Stimulated activated CD4-positive, alpha-beta T cell treated with anti-CD3 and anti-CD28 coated beads, Interleukin-4, amount 100 ng/mL, for 4 hours (primary cell): ENCODE results near the gene TRNP1.
A peak's percentile ranks its signal among the peaks of the same experiment; 100 is the strongest.
"Not testable (repeated sequence)": the region's sequence is repeated elsewhere in the genome, so short reads cannot be mapped to it uniquely, and the experiment has no call there.

Experiments used
- DNase-seq, 2 experiments: peaks; one replicate each; pipeline ENCODE4 v3.0.0-alpha.2; 2020

The TRNP1 gene

GRCh38 chr1:26976621-26977510 lies 16.6 kb upstream of the TRNP1 start:
- no peak for DNase-seq

DNA sequence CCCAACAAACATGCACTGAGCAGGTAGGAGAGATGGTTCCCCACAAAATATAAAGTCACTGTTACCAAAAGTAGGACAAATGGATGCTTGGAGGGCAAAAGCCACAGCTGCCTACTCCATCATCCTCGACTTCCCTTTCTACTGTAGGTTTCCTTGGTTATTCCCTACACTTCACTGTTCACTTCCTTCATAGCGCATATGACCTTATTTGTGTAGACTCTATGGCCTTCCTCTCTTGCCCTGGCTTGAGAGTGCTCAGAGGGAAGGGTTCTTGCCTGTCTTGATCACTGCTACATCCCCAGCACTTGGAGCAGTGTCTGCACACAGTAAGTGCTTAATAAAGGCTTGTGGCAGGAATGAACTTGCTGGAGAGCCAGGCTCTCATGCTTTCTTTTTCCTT lies 14.6 kb upstream of the TRNP1 start:
- no peak for DNase-seq

DNA sequence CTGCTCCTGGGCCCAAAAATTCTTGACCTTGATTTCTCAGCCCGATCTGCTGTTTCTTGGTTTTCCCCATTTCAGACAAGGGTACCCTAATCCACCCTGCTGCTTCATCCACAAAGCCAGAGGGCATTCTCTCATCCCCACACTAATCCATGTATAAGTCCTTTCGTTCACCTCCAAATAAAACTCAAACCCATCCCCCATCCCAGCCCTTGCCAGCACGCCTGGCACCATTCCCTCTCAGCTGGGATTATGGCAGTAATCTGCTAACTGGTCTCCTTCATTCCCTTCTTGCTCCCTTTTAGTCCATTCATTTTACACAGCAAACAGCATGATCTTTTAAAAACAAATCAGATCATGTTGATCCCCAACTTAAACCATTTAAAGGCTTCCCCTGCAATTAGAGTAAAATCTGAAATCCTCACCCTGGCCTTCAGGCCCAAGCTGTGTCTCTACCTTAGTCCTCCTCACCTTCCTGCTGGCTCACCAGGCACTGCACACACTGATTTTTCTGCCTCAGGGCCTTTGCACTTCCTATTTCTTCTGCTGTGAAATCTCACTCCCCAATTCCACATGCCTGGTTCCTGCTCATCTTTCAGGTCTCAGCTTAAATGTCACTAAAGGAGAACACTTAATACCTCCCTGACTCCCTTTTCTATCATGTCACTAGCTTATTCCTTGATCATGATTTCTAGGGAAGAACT lies 12.2 kb upstream of the TRNP1 start:
- no peak for DNase-seq

DNA sequence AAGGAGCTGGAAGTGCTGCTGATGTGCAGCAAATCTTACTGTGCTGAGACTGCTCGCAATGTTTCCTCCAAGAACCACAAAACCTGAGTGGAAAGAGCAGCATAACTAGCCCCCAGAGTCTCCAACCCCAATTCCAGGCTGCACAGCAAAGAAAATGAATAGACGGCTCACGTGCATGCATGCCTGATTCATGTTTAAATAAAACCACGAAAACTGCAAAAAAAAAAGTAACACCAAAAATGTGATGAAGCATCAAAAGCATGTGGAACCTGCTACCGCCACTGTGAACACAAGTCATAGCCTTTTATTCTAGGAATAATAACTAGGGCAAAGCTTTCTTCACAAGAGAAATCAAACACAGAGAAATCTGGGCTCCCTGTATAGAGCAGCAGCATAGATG lies 9.6 kb upstream of the TRNP1 start:
- DNase-seq, result no peak

DNA sequence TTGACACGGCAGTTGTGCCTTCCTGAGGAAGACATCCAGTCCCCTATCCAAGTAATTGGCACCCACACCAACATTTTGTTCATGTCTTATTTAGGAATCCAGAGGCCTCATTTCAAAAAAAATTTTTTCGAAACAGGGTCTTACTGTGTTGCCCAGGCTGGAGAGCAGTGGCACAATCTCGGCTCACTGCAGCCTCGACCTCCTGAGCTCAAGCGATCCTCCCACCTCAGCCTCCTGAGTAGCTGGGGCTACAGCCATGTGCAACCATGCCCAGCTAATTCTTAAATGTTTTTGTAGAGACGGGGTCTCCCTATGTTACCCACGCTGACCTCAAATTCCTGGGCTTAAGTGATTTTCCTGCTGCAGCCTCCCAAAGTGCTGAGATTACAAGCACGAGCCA lies 9.2 kb upstream of the TRNP1 start:
- no peak for DNase-seq

GRCh38 chr1:26986658-26987057 lies 6.8 kb upstream of the TRNP1 start:
- DNase-seq, result no peak

DNA sequence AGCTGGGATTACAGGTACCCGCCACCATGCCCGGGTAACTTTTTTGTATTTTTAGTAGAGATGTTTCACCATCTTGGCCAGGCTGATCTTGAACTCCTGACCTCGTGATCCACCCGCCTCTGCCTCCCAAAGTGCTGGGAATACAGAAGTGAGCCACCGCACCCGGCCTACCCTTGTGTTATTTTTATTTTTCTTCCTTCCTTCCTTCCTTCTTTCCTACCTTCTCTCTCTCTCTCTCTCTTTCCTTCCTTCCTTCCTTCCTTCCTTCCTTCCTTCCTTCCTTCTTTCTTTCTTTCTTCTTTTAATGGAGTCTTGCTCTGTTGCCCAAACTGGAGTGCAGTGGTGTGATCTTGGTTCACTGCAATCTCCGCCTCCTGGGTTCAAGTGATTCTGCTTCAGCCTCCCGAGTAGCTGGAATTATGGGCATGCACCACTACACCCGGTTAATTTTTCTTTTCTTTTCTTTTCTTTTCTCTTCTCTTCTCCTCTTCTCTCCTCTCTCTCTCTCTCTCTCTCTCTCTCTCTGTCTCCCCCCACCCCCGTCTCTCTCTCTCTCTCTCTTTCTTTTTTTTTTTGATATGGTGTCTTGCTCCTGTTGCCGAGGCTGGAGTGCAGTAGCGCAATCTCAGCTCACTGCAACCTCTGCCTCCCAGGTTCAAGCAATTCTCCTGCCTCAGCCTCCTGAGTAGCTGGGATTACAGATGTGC lies 3.9 kb upstream of the TRNP1 start:
- DNase-seq, result not testable (repeated sequence)

GRCh38 chr1:26991310-26992116 lies 2.0 kb upstream of the TRNP1 start:
- DNase-seq, result peak in 1 of 2 experiments; percentile 34

GRCh38 chr1:26994020-26994786 lies 711 bp downstream of the TRNP1 start:
- peak in 1 of 2 experiments; percentile 23 for DNase-seq

GRCh38 chr1:26994787-26995517 lies 1.5 kb downstream of the TRNP1 start:
- DNase-seq, result no peak

DNA sequence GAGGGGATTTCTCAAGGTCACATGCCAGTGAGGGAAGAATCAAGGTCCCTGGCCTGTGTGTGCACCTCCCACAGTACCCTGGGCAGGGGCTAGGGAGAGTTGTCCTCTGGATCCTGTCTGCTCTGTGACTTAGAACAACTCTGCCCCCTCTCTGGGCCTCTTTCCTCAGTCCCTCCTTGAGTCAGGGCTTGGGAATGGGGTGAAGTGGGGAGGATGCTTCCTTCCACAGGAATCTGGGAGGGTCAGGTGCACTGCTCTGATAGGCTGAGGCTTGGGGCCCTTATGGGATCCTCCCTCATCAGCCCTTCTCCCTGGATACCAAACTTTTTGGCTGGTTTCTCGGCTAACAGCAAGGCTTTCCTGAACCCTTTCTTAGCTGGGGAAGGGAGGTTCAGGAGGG lies 2.5 kb downstream of the TRNP1 start:
- DNase-seq, result no peak

GRCh38 chr1:26996665-26997064 lies 3.2 kb downstream of the TRNP1 start:
- DNase-seq, result no peak

DNA sequence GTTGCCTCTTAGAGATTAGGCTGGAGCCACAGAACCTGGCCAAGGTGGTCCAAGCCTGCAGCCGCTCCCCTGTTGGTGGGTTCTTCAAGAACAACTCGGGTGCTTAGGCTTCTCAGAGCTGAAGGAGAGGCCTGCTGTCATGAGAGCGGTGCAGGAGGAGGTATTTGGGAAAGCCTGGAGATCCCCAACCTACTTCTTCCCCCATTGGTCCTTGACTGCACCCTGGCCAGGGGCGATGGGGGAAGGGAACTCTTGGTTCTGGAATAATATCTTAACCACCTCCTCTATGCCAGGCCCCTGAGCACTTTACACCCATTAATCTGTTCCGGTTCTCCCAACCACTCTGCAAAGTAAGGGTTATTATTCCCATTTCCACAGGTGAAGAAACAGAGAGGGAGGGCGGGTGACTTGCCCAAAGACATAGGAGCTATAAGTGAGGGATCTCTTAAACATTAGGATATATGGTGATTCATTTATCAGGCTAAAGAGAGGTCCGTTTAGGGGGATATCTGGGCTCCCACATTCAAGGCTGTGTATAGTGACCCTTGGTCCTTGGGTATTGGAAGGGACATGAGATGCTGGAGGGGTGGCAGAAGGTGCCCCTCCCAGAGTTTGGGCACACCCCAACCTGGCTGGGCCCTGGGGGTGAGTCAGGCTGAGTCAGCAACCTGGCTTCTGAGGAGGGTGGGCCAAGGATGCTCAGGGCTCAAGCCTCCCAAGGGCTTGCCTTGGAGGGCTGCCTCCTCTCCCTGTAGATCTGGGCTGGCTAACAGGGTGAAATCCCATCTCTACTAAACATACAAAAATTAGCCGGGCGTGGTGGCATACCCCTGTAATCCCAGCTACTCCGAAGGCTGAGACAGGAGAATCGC lies 5.2 kb downstream of the TRNP1 start:
- DNase-seq, result no peak

GRCh38 chr1:26999440-26999987 lies 6.0 kb downstream of the TRNP1 start:
- no peak for DNase-seq

DNA sequence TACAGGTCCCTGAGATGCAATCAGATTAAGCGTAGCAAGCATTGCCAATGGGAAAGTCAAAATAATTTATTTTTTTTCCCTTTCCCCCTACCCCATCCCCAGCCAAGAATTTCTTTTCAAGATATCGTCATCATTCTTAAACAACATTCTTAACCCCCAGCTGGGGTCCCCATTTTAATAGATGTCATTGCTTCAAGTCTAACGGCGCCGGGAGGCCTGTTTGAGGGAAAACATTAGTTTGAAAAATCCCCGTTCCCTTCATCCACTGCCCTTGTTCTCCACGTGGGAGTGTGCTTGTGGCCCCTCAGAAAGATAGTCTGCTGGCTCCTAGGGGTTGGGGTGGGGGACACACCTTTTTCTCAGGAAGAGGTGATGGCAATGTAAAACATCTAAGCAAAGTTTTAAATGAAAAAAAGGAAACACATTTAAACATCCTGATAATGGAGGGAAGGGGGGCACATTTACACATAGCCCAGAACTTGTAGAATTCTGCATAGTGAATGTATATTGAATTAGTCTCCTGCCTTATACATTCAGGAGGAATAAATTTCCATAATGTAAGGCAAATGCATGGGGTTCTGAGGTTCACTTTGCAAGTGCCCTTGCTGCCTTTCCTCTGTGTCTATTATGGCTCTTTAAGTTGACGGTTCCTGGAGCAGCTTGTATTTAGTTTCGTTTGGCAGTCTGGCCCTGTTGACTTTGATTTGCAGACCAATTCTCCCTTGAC lies 6.8 kb downstream of the TRNP1 start:
- no peak for DNase-seq

DNA sequence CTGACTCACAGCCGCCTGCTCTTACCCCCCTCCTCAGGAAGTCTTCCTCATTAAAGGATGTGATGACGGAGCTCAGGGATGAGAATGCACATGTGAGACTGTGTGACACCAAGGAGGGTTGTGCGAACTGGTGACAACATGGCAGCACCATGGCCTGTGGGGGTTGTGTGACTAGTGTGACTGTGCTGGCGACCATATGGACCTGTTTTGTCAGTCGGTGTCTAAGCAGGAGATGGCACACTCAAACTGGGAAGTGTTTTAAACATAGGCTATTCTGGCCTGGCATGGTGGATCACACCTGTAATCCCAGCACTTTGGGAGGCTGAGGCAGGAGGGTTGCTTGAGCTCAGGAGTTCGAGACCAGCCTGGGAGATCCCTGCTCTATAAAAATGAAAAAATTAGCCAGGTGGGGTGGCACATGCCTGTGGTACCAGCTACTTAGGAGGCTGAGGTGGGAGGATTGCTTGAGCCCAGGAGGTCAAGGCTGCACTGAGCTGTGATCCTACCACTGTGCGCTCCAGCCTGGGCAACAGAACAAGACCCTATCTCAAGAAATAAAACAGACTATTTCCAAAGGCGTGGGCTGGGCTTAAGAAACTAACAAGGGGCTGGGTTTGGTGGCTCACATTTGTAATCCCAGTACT lies 7.4 kb downstream of the TRNP1 start:
- DNase-seq, result no peak

GRCh38 chr1:27001570-27002360 lies 8.3 kb downstream of the TRNP1 start:
- no peak for DNase-seq
